GM23338 (cell line): ENCODE measurements around the gene PAX3.

ENCODE experiments used
- CTCF ChIP-seq, 2 experiments: fragments of 200-600 bp in 1 of 2; sonication (generic) in 1 of 2; conservative IDR thresholded peaks; 2 replicates each; pipeline versions ENCODE4 v1.5.1 to v1.6.1; 2016 to 2017; ENCODE audit warnings: antibody characterized with exemption in 2 of 2, low read depth in 2 of 2, mild to moderate bottlenecking in 2 of 2, moderate library complexity in 1 of 2
- ETS1 ChIP-seq: IDR thresholded peaks from 2 replicates; pipeline ENCODE4 v1.6.1; 2016; ENCODE audit warnings: antibody characterized with exemption
- EZH2 ChIP-seq: fragments of 200-600 bp; sonication (generic); IDR thresholded peaks from one replicate; pipeline ENCODE4 v1.8.0; 2017; ENCODE audit warnings: antibody characterized with exemption, mild to moderate bottlenecking, low read depth; ENCODE audit not compliant: unreplicated experiment
- REST ChIP-seq: IDR thresholded peaks from one replicate; pipeline ENCODE4 v1.6.1; 2018; ENCODE audit warnings: antibody characterized with exemption; ENCODE audit not compliant: unreplicated experiment

GRCh38 chr2:222296911-222297599 lies 1.7 kb downstream of the PAX3 start:
- TF ChIP-seq EZH2 (peak; percentile 98), CTCF (conservative IDR thresholded peaks at IDR 0.05; ENCODE audit: low read depth in 2 of 2) (no peak), ETS1 (no peak), REST (no peak)
